Endodermal cell (in vitro differentiated cells): ENCODE data around the gene VGF. TPM values are rescaled to one million over a fixed set of nuclear protein-coding genes. Genes with fewer than 3 reads are reported as not detected.

ENCODE experiments used
- DNase-seq: peaks from one replicate; pipeline ENCODE4 v3.0.0-alpha.2; 2017
- H3K27ac ChIP-seq: 2 replicates; pipeline ENCODE4 v1.5.1; 2013; ENCODE audit warnings: mild to moderate bottlenecking, low read depth, low read length, moderate library complexity
- H3K27me3 ChIP-seq: 2 replicates; pipeline ENCODE4 v1.6.1; 2013; ENCODE audit warnings: mild to moderate bottlenecking, low read length, moderate library complexity; ENCODE audit not compliant: insufficient read depth, control insufficient read depth, poor library complexity, severe bottlenecking
- H3K36me3 ChIP-seq: 2 replicates; pipeline ENCODE4 v1.7.0; 2013; ENCODE audit warnings: mild to moderate bottlenecking, low read length, moderate library complexity; ENCODE audit not compliant: control insufficient read depth, insufficient read depth
- H3K4me1 ChIP-seq: one replicate; pipeline ENCODE4 v1.7.0; 2013; ENCODE audit warnings: low read length; ENCODE audit not compliant: control insufficient read depth, insufficient read depth
- H3K4me3 ChIP-seq: 2 replicates; pipeline ENCODE4 v1.5.1; 2013; ENCODE audit warnings: mild to moderate bottlenecking, low read length, moderate library complexity
- H3K9ac ChIP-seq: 2 replicates; pipeline ENCODE4 v1.6.1; 2013; ENCODE audit warnings: mild to moderate bottlenecking, low read length, moderate library complexity; ENCODE audit not compliant: poor library complexity, severe bottlenecking; ENCODE audit errors: extremely low read depth
- H3K9me3 ChIP-seq: 2 replicates; pipeline ENCODE4 v1.6.1; 2013; ENCODE audit warnings: mild to moderate bottlenecking, low read length, moderate library complexity; ENCODE audit not compliant: control insufficient read depth
- H3K27ac Mint-ChIP-seq: 2 replicates; pipeline ENCODE4 v1.8.0; 2020; ENCODE audit warnings: mixed read lengths
- H3K27me3 Mint-ChIP-seq: 2 replicates; pipeline ENCODE4 v1.8.0; 2021; ENCODE audit warnings: mild to moderate bottlenecking, mixed read lengths; ENCODE audit not compliant: insufficient read depth
- H3K36me3 Mint-ChIP-seq: 2 replicates; pipeline ENCODE4 v1.8.0; 2020; ENCODE audit warnings: low read depth, mixed read lengths
- H3K4me1 Mint-ChIP-seq: 2 replicates; pipeline ENCODE4 v1.8.0; 2020; ENCODE audit warnings: mixed read lengths
- H3K4me3 Mint-ChIP-seq: 2 replicates; pipeline ENCODE4 v1.8.0; 2020; ENCODE audit warnings: mild to moderate bottlenecking, moderate library complexity, mixed read lengths
- H3K9me3 Mint-ChIP-seq: 2 replicates; pipeline ENCODE4 v1.8.0; 2020; ENCODE audit warnings: mild to moderate bottlenecking, mixed read lengths
- WGBS, 2 experiments: methylation state at CpG; one replicate each; pipeline versions ENCODE4 v1.1.5 to v1.1.7; 2013; ENCODE audit warnings: missing lambda C conversion rate in 2 of 2, mixed read lengths in 1 of 2; ENCODE audit not compliant: insufficient coverage in 1 of 2, insufficient read length in 1 of 2; 5-methylcytosine and 5-hydroxymethylcytosine counted together
- total RNA-seq, 2 donors: library from RNA; stranded (reverse); fragmentation: NEBNext Ultra II Directional in 1 of 2; extraction: Animal tissue kit (Norgen Biotek cat#: 25700) in 1 of 2; gene quantifications; 2 replicates in 1 of 2; 3 replicates in 1 of 2; pipeline ENCODE4 v1.2.1, GENCODE V29; 2021
- TF ChIP-seq, protein P1 (sequence below): fragments of 200-600 bp; sonication (generic); conservative IDR thresholded peaks from 2 replicates; pipeline ENCODE4 v1.5.0; 2021; ENCODE audit warnings: antibody characterized with exemption, mild to moderate bottlenecking

Gene VGF
- total RNA-seq, 2 donors from 2014 or later, result 2.8 TPM; not detected in 1

DNA sequence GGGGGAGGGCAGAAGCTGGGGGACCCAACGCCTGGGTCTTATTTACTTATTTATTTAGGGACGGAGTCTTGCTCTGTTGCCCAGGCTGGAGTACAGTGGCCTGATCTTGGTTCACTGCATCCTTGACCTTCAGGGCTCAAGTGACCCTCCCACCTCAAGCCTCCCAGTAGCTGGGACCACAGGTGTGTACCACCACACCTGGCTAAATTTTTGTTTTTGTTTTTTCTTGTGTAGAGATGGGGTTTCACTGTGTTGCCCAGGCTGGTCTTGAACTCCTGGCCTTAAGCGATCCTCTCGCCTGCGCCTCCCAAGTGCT is 37.2 kb upstream of the VGF start:
- H3K4me1 Mint-ChIP-seq, result peaks cover 7% of the 10 kb centered on the region
- 86 to 92% methylated on average over 5 of the region's 5 CpGs for WGBS, 2 experiments
- no peaks in the 10 kb centered on the region for H3K9me3 Mint-ChIP-seq
- peak overlapping the region; percentile 46 for H3K4me3 Mint-ChIP-seq
- no peaks in the 10 kb centered on the region for H3K27me3 ChIP-seq
- TF ChIP-seq, protein P1, sequence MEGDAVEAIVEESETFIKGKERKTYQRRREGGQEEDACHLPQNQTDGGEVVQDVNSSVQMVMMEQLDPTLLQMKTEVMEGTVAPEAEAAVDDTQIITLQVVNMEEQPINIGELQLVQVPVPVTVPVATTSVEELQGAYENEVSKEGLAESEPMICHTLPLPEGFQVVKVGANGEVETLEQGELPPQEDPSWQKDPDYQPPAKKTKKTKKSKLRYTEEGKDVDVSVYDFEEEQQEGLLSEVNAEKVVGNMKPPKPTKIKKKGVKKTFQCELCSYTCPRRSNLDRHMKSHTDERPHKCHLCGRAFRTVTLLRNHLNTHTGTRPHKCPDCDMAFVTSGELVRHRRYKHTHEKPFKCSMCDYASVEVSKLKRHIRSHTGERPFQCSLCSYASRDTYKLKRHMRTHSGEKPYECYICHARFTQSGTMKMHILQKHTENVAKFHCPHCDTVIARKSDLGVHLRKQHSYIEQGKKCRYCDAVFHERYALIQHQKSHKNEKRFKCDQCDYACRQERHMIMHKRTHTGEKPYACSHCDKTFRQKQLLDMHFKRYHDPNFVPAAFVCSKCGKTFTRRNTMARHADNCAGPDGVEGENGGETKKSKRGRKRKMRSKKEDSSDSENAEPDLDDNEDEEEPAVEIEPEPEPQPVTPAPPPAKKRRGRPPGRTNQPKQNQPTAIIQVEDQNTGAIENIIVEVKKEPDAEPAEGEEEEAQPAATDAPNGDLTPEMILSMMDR, result no peak
- DNase-seq, result no peak
- peaks cover 5% of the 10 kb centered on the region for H3K4me1 ChIP-seq
- no peaks in the 10 kb centered on the region for H3K9me3 ChIP-seq
- no peaks in the 10 kb centered on the region for H3K36me3 ChIP-seq
- no peak overlapping the region for H3K9ac ChIP-seq
- peaks cover 10% of the 10 kb centered on the region for H3K36me3 Mint-ChIP-seq
- H3K27ac Mint-ChIP-seq, result no peak overlapping the region
- no peak overlapping the region for H3K4me3 ChIP-seq
- peaks cover 37% of the 10 kb centered on the region for H3K27me3 Mint-ChIP-seq
- H3K27ac ChIP-seq, result no peak overlapping the region

DNA sequence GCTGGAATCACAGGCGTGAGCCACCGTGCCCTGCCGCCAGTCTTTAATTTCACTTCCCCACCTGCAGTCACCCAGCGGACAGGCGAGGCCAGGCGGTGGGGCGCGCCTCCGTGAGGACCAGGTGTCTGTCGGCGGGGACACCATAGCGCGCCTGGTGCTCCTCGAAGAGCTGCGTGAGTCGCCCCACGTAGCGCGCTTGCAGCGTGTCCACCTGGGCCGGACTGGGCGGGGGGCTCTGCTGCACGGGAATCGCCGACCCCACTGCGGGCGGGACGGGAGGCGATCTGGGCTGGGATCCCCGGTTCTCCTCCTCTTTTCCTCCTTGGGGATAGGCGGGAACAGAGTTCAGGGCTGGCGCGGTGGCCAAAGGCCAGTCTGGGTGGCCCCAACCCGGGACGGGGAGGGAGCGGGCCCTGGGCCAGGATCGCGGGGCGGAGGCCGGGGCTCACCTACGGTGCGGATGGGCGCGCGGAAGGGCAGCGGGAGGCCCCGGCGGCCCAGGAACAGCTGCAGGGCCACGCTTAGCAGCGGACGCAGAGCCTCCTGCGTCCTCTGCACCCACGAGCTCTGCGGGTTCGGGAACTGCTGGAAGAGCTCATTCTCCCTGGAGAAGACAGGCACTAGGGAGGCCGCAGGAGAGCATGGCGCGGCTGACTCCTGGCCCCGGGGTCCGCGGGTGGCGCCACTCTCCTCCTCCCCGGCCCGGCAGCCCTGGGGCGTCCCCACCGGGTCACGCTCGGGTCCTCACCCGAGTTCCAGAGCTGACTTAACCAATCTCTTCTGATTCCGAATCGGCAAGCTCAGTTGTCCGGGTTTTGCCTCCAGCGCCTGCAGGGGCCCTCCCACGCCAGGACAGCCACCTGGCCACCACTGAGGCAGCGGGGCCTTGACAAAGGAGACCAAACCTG is 36.6 kb upstream of the VGF start:
- H3K27me3 ChIP-seq, result no peaks in the 10 kb centered on the region
- peaks cover 5% of the 10 kb centered on the region for H3K4me1 ChIP-seq
- no peak overlapping the region for H3K27ac ChIP-seq
- Mint-ChIP-seq H3K36me3 (peaks cover 10% of the 10 kb centered on the region), H3K4me3 (peak overlapping the region; percentile 46), H3K4me1 (peaks cover 7% of the 10 kb centered on the region), H3K27ac (no peak overlapping the region), H3K27me3 (peaks cover 37% of the 10 kb centered on the region), H3K9me3 (no peaks in the 10 kb centered on the region)
- no peak overlapping the region for H3K9ac ChIP-seq
- TF ChIP-seq, protein P1, result no peak
- H3K4me3 ChIP-seq, result no peak overlapping the region
- DNase-seq, result peak; percentile 78
- 77 to 82% methylated on average over 52 to 75 of the region's 75 CpGs for WGBS, 2 experiments
- H3K9me3 ChIP-seq, result no peaks in the 10 kb centered on the region
- H3K36me3 ChIP-seq, result no peaks in the 10 kb centered on the region

DNA sequence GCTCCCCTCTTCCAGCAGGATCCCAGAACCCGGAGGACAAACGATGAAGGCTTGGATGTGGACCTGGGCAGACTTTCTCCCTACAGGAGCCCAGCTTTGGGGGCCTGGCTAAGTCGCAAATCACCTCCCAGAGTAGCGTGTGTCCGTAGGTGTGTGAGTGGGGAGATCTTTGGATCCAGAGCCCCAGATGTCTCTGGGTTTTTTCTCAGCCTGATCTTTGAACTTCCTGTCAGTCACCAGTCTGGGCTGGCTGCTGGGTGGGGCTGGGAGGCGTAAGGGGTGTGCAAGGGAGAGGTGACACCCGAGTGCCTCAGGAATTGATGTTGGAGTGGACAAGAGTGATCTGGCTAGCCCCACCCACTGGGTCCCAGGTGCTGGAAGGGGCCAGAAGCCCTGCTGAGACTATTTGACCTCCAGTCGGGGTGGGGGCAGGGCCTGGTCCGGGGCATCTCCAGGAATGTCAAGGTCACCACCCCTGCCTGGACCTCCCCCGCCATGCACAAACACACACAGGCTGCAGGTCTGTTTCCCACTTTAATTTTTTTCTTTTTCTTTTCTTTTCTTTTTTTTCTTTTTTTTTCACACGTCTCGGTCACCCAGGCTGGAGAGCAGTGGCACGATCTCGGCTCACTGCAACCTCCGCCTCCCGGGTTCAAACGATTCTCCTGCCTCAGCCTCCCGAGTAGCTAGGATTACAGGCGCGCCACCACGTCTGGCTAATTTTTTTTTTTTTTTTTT is 35.7 kb upstream of the VGF start, which contains the start of gene MOGAT3:
TSS of gene MOGAT3 (minus strand) at position 175 of the 738 bp plus-strand sequence. CDS start 182 bp downstream, outside the sequence.
- Histone ChIP-seq H3K9ac (no peak within 1 kb of the TSS), H3K36me3 (no peaks in the 10 kb centered on the region), H3K27ac (no peak within 1 kb of the TSS), H3K4me1 (peaks cover 5% of the 10 kb centered on the region), H3K4me3 (no peak within 1 kb of the TSS), H3K9me3 (no peaks in the 10 kb centered on the region), H3K27me3 (no peaks in the 10 kb centered on the region)
- TF ChIP-seq, protein P1, result no peak
- Mint-ChIP-seq H3K27me3 (peaks cover 37% of the 10 kb centered on the region), H3K4me1 (peaks cover 7% of the 10 kb centered on the region), H3K27ac (no peak within 1 kb of the TSS), H3K9me3 (no peaks in the 10 kb centered on the region), H3K36me3 (peaks cover 4% of the 10 kb centered on the region), H3K4me3 (peak within 1 kb of the TSS; percentile 46)
- DNase-seq, result peak; percentile 68
- WGBS, 2 experiments, result 50 to 74% methylated on average over 2 to 21 of the region's 21 CpGs
